ENCODE data around the gene GLI3. TPM values are rescaled to one million over a fixed set of nuclear protein-coding genes. Genes with fewer than 3 reads are reported as not detected.

The GLI3 gene
- total RNA-seq, 1 donor from 2014 or later = 136 TPM

- Mint-ChIP-seq H3K36me3 (ENCODE audit: low read depth) (peaks cover 10% of the 10 kb centered on the region), H3K9me3 (no peaks in the 10 kb centered on the region), H3K27me3 (ENCODE audit: low read depth) (no peaks in the 10 kb centered on the region), H3K4me3 (no peak overlapping the region), H3K27ac (ENCODE audit: unreplicated experiment) (peak overlapping the region; percentile 5), H3K4me1 (peaks cover 66% of the 10 kb centered on the region)
- no peak for TF ChIP-seq CTCF (conservative IDR thresholded peaks at IDR 0.05)
- DNase-seq (ENCODE audit: low read depth, low spot score) = no peak
These were observed 44.9 kb downstream of the GLI3 start for GRCh38 chr7:42192066-42192465.

DNA sequence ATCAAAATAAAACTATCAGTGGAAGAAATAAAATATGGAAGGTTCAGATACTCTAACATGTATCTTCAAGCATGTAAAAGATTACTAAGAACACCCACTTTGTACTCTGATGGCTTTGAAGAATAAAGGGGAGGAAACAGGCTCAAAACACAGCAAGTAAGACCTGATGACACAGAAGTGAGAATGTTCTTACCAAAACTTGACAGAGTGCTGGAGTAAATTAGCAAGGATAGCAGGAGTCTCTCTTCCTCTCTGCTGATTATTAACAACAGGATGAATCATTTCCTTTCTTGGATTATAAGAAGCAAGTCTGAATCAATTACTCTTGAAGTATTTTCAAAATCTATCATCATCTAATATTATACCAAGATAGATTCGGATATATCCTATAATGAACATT is 47.5 kb downstream of the GLI3 start:
- H3K27ac Mint-ChIP-seq (ENCODE audit: unreplicated experiment) = no peak overlapping the region
- no peaks in the 10 kb centered on the region for H3K9me3 Mint-ChIP-seq
- peaks cover 9% of the 10 kb centered on the region for H3K36me3 Mint-ChIP-seq (ENCODE audit: low read depth)
- DNase-seq (ENCODE audit: low read depth, low spot score) = no peak
- H3K4me1 Mint-ChIP-seq = peaks cover 59% of the 10 kb centered on the region
- no peak for TF ChIP-seq CTCF (conservative IDR thresholded peaks at IDR 0.05)
- H3K4me3 Mint-ChIP-seq = no peak overlapping the region
- no peaks in the 10 kb centered on the region for H3K27me3 Mint-ChIP-seq (ENCODE audit: low read depth)

DNA sequence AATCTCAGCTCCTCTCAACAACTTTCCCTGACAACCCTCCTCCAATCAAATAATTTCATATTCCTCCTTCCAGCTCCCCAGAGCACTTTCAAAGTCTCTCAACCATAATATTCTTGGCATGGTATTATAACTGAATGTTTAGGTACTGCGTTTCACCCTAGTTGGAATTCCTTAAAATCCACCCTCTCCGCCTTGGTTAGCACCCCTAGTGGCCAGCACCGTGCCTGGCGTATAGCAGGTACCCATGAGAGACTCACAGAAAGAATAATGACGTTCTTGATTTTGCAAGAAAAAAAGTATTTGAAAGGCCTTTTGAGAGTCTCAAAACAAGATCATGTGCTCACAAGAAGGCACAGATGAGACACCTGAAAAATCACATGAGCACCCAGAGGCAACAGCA is 50.9 kb downstream of the GLI3 start:
- Mint-ChIP-seq H3K9me3 (no peaks in the 10 kb centered on the region), H3K36me3 (ENCODE audit: low read depth) (peaks cover 14% of the 10 kb centered on the region), H3K4me1 (peaks cover 43% of the 10 kb centered on the region), H3K27me3 (ENCODE audit: low read depth) (no peaks in the 10 kb centered on the region), H3K27ac (ENCODE audit: unreplicated experiment) (no peak overlapping the region), H3K4me3 (no peak overlapping the region)
- peak; percentile 74 for TF ChIP-seq CTCF (conservative IDR thresholded peaks at IDR 0.05)
- peak; percentile 16 for DNase-seq (ENCODE audit: low read depth, low spot score)

- H3K9me3 Mint-ChIP-seq = no peaks in the 10 kb centered on the region
These were observed 51.3 kb downstream of the GLI3 start for GRCh38 chr7:42185726-42186125.

DNA sequence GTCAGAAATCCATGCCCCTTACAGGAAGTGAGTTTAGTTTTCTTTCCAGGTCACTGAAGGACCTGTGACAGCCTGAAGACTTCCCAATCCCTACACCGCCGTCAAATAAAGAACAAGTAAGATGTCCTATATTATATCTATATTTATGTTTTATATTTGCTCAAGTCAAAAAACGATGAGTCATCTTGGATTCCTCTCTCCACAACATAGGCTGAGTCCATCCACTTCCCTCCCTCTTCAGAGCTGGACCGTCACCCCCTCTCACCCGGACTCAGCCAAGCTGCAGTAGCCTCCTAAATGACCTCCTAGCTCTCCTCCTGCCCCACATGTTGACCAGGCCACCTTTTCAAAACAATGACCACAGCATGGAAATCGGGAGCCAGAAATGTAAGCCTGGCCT is 53.5 kb downstream of the GLI3 start:
- Mint-ChIP-seq H3K36me3 (ENCODE audit: low read depth) (peaks cover 32% of the 10 kb centered on the region), H3K4me1 (peaks cover 37% of the 10 kb centered on the region), H3K27ac (ENCODE audit: unreplicated experiment) (no peak overlapping the region), H3K27me3 (ENCODE audit: low read depth) (no peaks in the 10 kb centered on the region), H3K4me3 (no peak overlapping the region), H3K9me3 (peaks cover 5% of the 10 kb centered on the region)
- DNase-seq (ENCODE audit: low read depth, low spot score) = no peak
- TF ChIP-seq CTCF (conservative IDR thresholded peaks at IDR 0.05) = no peak

More at GRCh38 chr7:42185726-42186125, 51.3 kb downstream of the GLI3 start:
- no peak overlapping the region for H3K4me3 Mint-ChIP-seq
- H3K27me3 Mint-ChIP-seq (ENCODE audit: low read depth) = no peaks in the 10 kb centered on the region
- no peak for DNase-seq (ENCODE audit: low read depth, low spot score)
- H3K4me1 Mint-ChIP-seq = peaks cover 43% of the 10 kb centered on the region
- peaks cover 14% of the 10 kb centered on the region for H3K36me3 Mint-ChIP-seq (ENCODE audit: low read depth)
- no peak for TF ChIP-seq CTCF (conservative IDR thresholded peaks at IDR 0.05)
- no peak overlapping the region for H3K27ac Mint-ChIP-seq (ENCODE audit: unreplicated experiment)

- Mint-ChIP-seq H3K4me1 (peaks cover 55% of the 10 kb centered on the region), H3K27me3 (ENCODE audit: low read depth) (no peaks in the 10 kb centered on the region), H3K4me3 (no peak overlapping the region), H3K27ac (ENCODE audit: unreplicated experiment) (no peak overlapping the region), H3K9me3 (peaks cover 5% of the 10 kb centered on the region), H3K36me3 (ENCODE audit: low read depth) (peaks cover 39% of the 10 kb centered on the region)
- DNase-seq (ENCODE audit: low read depth, low spot score) = no peak
- TF ChIP-seq CTCF (conservative IDR thresholded peaks at IDR 0.05) = no peak
These were observed 55.4 kb downstream of the GLI3 start for GRCh38 chr7:42181566-42181965.

Data from neural crest cell (in vitro differentiated cells).